ENCODE results near the gene ABTB1. TPM values are rescaled to one million over a fixed set of nuclear protein-coding genes. Genes with fewer than 3 reads are reported as not detected.
A peak's percentile ranks its signal among the peaks of the same experiment; 100 is the strongest.

Gene ABTB1
- total RNA-seq, 4 donors from 2014 or later: 25.3 to 50.3 (median 35.8) TPM

GRCh38 chr3:127689266-127689860, 16.6 kb downstream of the ABTB1 start:
- Histone ChIP-seq H3K27me3 (no peaks in the 10 kb centered on the region), H3K36me3 (peaks cover 0 to 30% of the 10 kb centered on the region in 2 donors), H3K9me3 (no peaks in the 10 kb centered on the region), H3K27ac (peak overlapping the region in 3 of 4 donors; percentile 80 to 84 (median 81)), H3K4me1 (peaks cover 2 to 40% (median 14%) of the 10 kb centered on the region in 3 donors), H3K4me3 (no peak overlapping the region)
- WGBS, 2 donors (ENCODE audit: low coverage in 1 of 2): 93% methylated on average over 7 of the region's 19 CpGs; no CpG with 5 or more reads in 1 of the 2 donors
- TF ChIP-seq POLR2AphosphoS5 (IDR thresholded peaks at IDR 0.05) (no peak), EP300 (IDR thresholded peaks at IDR 0.05) (no peak), POLR2A (IDR thresholded peaks at IDR 0.05) (no peak), CTCF (IDR thresholded peaks at IDR 0.05) (no peak)
- no peak for ATAC-seq

- Histone ChIP-seq H3K36me3 (peaks cover 0 to 36% of the 10 kb centered on the region in 2 donors), H3K27me3 (no peaks in the 10 kb centered on the region), H3K4me1 (peaks cover 2 to 40% (median 14%) of the 10 kb centered on the region in 3 donors), H3K4me3 (no peak overlapping the region), H3K9me3 (no peaks in the 10 kb centered on the region), H3K27ac (peak overlapping the region; percentile 30 to 84 (median 80))
- TF ChIP-seq EP300 (IDR thresholded peaks at IDR 0.05) (no peak), POLR2A (IDR thresholded peaks at IDR 0.05) (no peak), POLR2AphosphoS5 (IDR thresholded peaks at IDR 0.05) (peak; percentile 14)
- ATAC-seq: peak; percentile 38
- WGBS, 2 donors (ENCODE audit: low coverage in 1 of 2): 20% methylated on average over 1 of the region's 4 CpGs; no CpG with 5 or more reads in 1 of the 2 donors
Measured at GRCh38 chr3:127690106-127690505, 17.4 kb downstream of the ABTB1 start.

GRCh38 chr3:127690823-127691452, 18.2 kb downstream of the ABTB1 start:
- WGBS, 2 donors (ENCODE audit: low coverage in 1 of 2): 80 to 83% methylated on average over 1 to 2 of the region's 4 CpGs
- peak; percentile 63 for ATAC-seq
- peaks cover 0 to 36% of the 10 kb centered on the region in 2 donors for H3K36me3 ChIP-seq
- H3K27me3 ChIP-seq: no peaks in the 10 kb centered on the region
- H3K4me1 ChIP-seq: peaks cover 2 to 41% (median 14%) of the 10 kb centered on the region in 3 donors
- no peak overlapping the region for H3K4me3 ChIP-seq
- no peaks in the 10 kb centered on the region for H3K9me3 ChIP-seq
- peak overlapping the region in 3 of 4 donors; percentile 80 to 84 (median 81) for H3K27ac ChIP-seq
- TF ChIP-seq CTCF (IDR thresholded peaks at IDR 0.05) (peak in 3 of 4 experiments; percentile 65 to 80 (median 70)), POLR2A (IDR thresholded peaks at IDR 0.05) (no peak)

GRCh38 chr3:127691489-127691888, 18.7 kb downstream of the ABTB1 start:
- WGBS, 2 donors (ENCODE audit: low coverage in 1 of 2): 90 to 97% methylated on average over 4 to 7 of the region's 8 CpGs
- H3K27me3 ChIP-seq: no peaks in the 10 kb centered on the region
- peaks cover 2 to 47% (median 16%) of the 10 kb centered on the region in 3 donors for H3K4me1 ChIP-seq
- peaks cover 0 to 36% of the 10 kb centered on the region in 2 donors for H3K36me3 ChIP-seq
- no peak for ATAC-seq
- no peak for TF ChIP-seq CTCF (IDR thresholded peaks at IDR 0.05)
- TF ChIP-seq POLR2A (IDR thresholded peaks at IDR 0.05): no peak
- TF ChIP-seq EP300 (IDR thresholded peaks at IDR 0.05): no peak
- no peak for TF ChIP-seq POLR2AphosphoS5 (IDR thresholded peaks at IDR 0.05)
- peak overlapping the region in 3 of 4 donors; percentile 80 to 84 (median 81) for H3K27ac ChIP-seq
- no peaks in the 10 kb centered on the region for H3K9me3 ChIP-seq
- no peak overlapping the region for H3K4me3 ChIP-seq

- peak overlapping the region in 2 of 4 donors; percentile 80 to 81 for H3K27ac ChIP-seq
- H3K4me1 ChIP-seq: peaks cover 2 to 51% (median 21%) of the 10 kb centered on the region in 3 donors
- no peaks in the 10 kb centered on the region for H3K27me3 ChIP-seq
- H3K9me3 ChIP-seq: no peaks in the 10 kb centered on the region
- no peak overlapping the region for H3K4me3 ChIP-seq
- ATAC-seq: no peak
- no peak for TF ChIP-seq CTCF (IDR thresholded peaks at IDR 0.05)
- TF ChIP-seq EP300 (IDR thresholded peaks at IDR 0.05): no peak
- TF ChIP-seq POLR2A (IDR thresholded peaks at IDR 0.05): no peak
- TF ChIP-seq POLR2AphosphoS5 (IDR thresholded peaks at IDR 0.05): no peak
- H3K36me3 ChIP-seq: peaks cover 0 to 36% of the 10 kb centered on the region in 2 donors
- whole genome bisulfite sequencing, 2 donors (ENCODE audit: low coverage in 1 of 2): no CpG with 5 or more reads among the region's 6 CpGs
Measured at GRCh38 chr3:127691974-127692373, 19.2 kb downstream of the ABTB1 start.

Measured in gastroesophageal sphincter (tissue), 4 donors.